ENCODE data around the gene NCK2. TPM values are rescaled to one million over a fixed set of nuclear protein-coding genes. Genes with fewer than 3 reads are reported as not detected.

NCK2 gene
- total and polyA plus RNA-seq, 9 of the 15 experiments (the other 6 are each of a cell fraction or from before 2014, with no cell fraction given): 0.90 to 27.9 (median 15.9) TPM

GRCh38 chr2:105786231-105787230 is 41.8 kb downstream of the NCK2 start (continued):
- no peak for TF ChIP-seq MEF2D (tag; conservative IDR thresholded peaks at IDR 0.05; ENCODE audit: low read depth)
- TF ChIP-seq TEAD4 (IDR thresholded peaks at IDR 0.05; ENCODE audit: low read length): no peak
- no peak for TF ChIP-seq TEAD4 (CRISPR knock-in tag; IDR thresholded peaks at IDR 0.05; ENCODE audit: borderline replicate concordance)
- TF ChIP-seq CBX3 (IDR thresholded peaks at IDR 0.05; ENCODE audit: borderline replicate concordance in 1 of 2, low read length in 2 of 2): no peak
- TF ChIP-seq ZNF77 (CRISPR knock-in tag; IDR thresholded peaks at IDR 0.05): no peak
- TF ChIP-seq TCF7 (IDR thresholded peaks at IDR 0.05; ENCODE audit: borderline replicate concordance): no peak
- TF ChIP-seq SIN3A (IDR thresholded peaks at IDR 0.05; ENCODE audit: borderline replicate concordance in 2 of 2, control insufficient read depth in 1 of 2, low read depth in 2 of 2, low read length in 2 of 2): no peak
- no peak for TF ChIP-seq FUS (optimal IDR thresholded peaks at IDR 0.05; ENCODE audit: low read depth, low read length)
- TF ChIP-seq CHCHD3 (CRISPR knock-in tag; IDR thresholded peaks at IDR 0.05): no peak
- TF ChIP-seq TEAD1 (CRISPR knock-in tag; IDR thresholded peaks at IDR 0.05): no peak
- no peak for TF ChIP-seq MCM2 (IDR thresholded peaks at IDR 0.05; ENCODE audit: low read depth)
- TF ChIP-seq THAP12 (CRISPR knock-in tag; IDR thresholded peaks at IDR 0.05): no peak
- no peak for TF ChIP-seq ZNF511 (CRISPR knock-in tag; IDR thresholded peaks at IDR 0.05)
- TF ChIP-seq TSC22D4 (tag; IDR thresholded peaks at IDR 0.05): no peak
- TF ChIP-seq CBX5 (IDR thresholded peaks at IDR 0.05; ENCODE audit: borderline replicate concordance, low read depth): no peak
- no peak for TF ChIP-seq PBX2 (CRISPR knock-in tag; IDR thresholded peaks at IDR 0.05; ENCODE audit: low read depth)
- no peak for TF ChIP-seq PBX2 (tag; conservative IDR thresholded peaks at IDR 0.05; ENCODE audit: low read depth)
- no peak for TF ChIP-seq ZBTB7A (IDR thresholded peaks at IDR 0.05; ENCODE audit: borderline replicate concordance, control insufficient read depth, low read depth, low read length)
- TF ChIP-seq SRSF1 (IDR thresholded peaks at IDR 0.05; ENCODE audit: low read depth, low read length): no peak
- no peak for TF ChIP-seq ELF4 (CRISPR knock-in tag; IDR thresholded peaks at IDR 0.05)
- no peak for TF ChIP-seq SRF (CRISPR knock-in tag; IDR thresholded peaks at IDR 0.05)
- TF ChIP-seq ZNF175 (CRISPR knock-in tag; IDR thresholded peaks at IDR 0.05; ENCODE audit: low read depth): no peak
- no peak for TF ChIP-seq LCOR (CRISPR knock-in tag; IDR thresholded peaks at IDR 0.05)

Data from K562 (cell line).